ENCODE data around the gene C1orf87.

DNA sequence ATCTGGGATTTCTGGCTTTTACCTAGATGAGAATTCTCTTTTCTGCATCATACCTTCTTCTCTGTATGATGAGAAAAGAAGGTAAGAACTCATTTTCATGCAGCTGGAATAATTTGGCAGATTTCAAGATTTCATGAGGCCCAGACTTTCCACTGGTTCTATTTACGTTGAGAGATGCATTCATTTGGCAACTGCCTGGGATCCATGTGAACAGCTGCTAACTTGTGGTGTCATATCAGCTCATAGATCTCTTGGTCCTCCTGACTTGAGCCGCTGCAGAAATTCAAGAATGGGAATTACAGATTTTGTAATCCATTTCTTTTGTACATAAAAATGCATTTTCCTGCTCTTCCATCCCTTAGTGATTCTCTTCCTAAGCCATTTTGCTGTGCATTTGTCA is 17.1 kb upstream of the C1orf87 start:
- TF ChIP-seq, protein P1, sequence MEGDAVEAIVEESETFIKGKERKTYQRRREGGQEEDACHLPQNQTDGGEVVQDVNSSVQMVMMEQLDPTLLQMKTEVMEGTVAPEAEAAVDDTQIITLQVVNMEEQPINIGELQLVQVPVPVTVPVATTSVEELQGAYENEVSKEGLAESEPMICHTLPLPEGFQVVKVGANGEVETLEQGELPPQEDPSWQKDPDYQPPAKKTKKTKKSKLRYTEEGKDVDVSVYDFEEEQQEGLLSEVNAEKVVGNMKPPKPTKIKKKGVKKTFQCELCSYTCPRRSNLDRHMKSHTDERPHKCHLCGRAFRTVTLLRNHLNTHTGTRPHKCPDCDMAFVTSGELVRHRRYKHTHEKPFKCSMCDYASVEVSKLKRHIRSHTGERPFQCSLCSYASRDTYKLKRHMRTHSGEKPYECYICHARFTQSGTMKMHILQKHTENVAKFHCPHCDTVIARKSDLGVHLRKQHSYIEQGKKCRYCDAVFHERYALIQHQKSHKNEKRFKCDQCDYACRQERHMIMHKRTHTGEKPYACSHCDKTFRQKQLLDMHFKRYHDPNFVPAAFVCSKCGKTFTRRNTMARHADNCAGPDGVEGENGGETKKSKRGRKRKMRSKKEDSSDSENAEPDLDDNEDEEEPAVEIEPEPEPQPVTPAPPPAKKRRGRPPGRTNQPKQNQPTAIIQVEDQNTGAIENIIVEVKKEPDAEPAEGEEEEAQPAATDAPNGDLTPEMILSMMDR (IDR thresholded peaks at IDR 0.05 in 8 of 11, conservative IDR thresholded peaks at IDR 0.05 in 3 of 11), result no peak
- no peak for TF ChIP-seq POLR2AphosphoS5 (IDR thresholded peaks at IDR 0.05)
- no peak for TF ChIP-seq POLR2A (IDR thresholded peaks at IDR 0.05)

Measured in spleen (tissue), 7 donors.